NCI-H82 treated with DMSO at 0.1 percent for 48 hours (cell line): ENCODE results near the gene ESPL1.

Experiments
- DNase-seq: peaks from one replicate; lab custom pipeline; 2025; ENCODE audit not compliant: unreplicated experiment; lab: John Stamatoyannopoulos, UW

Gene ESPL1

GRCh38 chr12:53333845-53334244 is 65.7 kb downstream of the ESPL1 start:
- DNase-seq = no peak

GRCh38 chr12:53334822-53335221 is 66.7 kb downstream of the ESPL1 start:
- no peak for DNase-seq

- DNase-seq = no peak
These were observed 68.1 kb downstream of the ESPL1 start, which contains the start of gene SP7 for GRCh38 chr12:53336181-53336681. TSS of gene SP7 (minus strand) at chr12:53336354. CDS start at chr12:53335646, 708 bp downstream.

GRCh38 chr12:53338017-53338416 is 69.9 kb downstream of the ESPL1 start:
- no peak for DNase-seq

GRCh38 chr12:53338916-53339315 is 70.8 kb downstream of the ESPL1 start:
- DNase-seq = no peak

GRCh38 chr12:53340398-53340797 is 72.3 kb downstream of the ESPL1 start:
- no peak for DNase-seq
